Hippocampal formation (tissue), 2 donors: Measurements from ENCODE around the gene TAF3.

ENCODE experiments used
- DNase-seq, 2 donors: peaks; one replicate each; lab custom pipeline; 2025; lab: John Stamatoyannopoulos, UW

TAF3 gene

GRCh38 chr10:7932301-7933036, 114.2 kb downstream of the TAF3 start:
- DNase-seq: no peak

DNA sequence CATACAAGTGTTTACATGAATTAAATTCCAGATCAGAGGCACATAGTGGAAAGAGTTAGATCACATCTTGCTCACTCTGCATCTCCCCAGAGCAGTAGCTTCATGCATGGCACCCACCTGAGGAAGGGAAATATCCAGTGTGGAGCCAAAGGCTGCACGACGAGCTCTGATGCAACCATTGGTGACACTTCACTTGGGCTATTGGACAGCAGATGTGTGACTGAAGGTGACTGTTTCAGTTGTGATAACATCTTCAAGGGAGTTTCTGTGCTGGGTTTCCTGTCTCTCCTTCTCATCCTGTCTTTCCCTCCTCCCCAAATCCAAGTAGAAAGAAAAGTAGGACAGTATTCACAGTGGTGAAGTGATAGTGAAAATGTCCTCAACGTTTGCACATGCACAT, 115.0 kb downstream of the TAF3 start:
- no peak for DNase-seq

DNA sequence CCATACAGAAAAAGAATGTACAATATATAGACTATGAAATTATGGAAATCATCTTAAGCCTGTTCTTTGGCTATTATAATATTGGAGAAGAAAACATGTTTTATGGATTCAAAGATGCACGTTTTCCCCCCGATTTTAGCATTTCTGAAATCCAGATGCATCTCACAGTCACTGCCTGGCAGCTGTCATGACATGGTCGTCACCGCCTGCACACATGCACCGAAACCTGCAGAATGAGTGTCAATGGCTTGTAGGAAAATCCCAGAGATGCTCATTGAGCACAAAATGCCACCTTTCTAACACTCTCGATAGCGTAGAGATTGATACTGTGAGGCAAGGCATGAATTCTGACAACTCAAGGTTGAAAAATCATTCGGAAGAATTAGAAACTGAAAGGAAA, 115.5 kb downstream of the TAF3 start:
- no peak for DNase-seq

DNA sequence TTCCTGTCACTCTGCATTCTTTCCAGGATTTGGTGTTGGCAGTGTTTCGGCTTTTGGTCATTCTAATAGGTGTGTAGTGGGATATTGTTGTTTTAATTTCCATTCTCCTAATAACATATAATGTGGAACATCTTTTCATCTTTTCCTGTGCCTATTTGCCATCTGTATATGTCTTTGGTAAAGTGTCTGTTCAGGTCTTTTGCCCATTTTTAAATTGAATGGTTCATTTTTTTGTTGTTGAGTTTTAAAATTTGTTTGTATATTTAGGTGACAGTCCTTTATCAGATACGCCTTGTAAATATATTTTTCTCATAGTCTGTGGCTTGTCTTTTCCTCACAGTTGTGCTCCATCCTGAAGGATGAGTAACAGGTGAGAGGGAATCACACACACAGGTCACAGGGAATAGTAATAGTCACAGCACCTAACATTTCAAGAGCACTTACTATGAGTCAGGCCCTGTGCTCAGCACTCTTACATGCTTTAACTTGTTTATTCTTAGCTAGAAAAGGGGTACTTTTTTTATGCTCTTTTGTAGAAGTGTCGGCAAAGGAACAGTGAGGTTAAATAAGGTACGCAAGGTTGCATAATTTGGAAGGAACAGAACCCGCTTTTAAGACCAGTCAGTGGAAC, 119.1 kb downstream of the TAF3 start:
- no peak for DNase-seq

- DNase-seq: no peak
Observed at GRCh38 chr10:7941576-7941975, 123.3 kb downstream of the TAF3 start.

- no peak for DNase-seq
Observed at GRCh38 chr10:7942316-7942715, 124.0 kb downstream of the TAF3 start.

GRCh38 chr10:7942859-7943258, 124.6 kb downstream of the TAF3 start:
- DNase-seq: no peak

DNA sequence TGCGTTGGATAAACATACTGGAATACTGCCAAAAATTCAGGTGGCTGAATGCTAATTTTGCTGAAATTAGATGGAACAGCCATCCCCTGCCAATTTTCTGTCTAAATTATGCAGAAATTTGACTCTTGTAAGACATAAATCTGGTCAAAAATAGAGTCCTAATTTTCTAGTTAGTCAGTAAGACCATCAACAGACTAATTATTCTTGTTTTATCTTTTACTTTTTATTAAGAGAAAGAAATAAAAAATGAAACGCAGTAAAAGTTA, 125.8 kb downstream of the TAF3 start:
- DNase-seq: no peak

GRCh38 chr10:7944537-7944936, 126.2 kb downstream of the TAF3 start:
- DNase-seq: no peak

DNA sequence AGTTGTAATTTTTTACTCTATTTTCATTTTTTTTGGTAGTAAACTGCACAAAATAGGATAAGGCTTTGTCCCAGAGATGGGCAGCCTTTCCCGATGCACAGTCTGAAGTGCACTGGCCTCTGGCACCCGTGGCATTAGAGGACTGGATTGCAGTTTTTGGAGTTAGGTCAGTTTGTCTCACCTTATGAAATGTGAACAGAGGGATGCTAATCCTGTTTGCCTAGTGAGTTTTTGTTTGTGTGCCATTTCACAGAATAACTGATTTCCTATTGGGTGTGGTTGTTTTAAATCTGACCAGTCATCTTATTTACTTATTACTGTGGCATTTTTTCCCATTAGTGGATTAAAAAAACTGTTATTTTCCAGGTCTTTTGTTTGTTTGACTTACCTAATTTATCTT, 126.7 kb downstream of the TAF3 start:
- no peak for DNase-seq

DNA sequence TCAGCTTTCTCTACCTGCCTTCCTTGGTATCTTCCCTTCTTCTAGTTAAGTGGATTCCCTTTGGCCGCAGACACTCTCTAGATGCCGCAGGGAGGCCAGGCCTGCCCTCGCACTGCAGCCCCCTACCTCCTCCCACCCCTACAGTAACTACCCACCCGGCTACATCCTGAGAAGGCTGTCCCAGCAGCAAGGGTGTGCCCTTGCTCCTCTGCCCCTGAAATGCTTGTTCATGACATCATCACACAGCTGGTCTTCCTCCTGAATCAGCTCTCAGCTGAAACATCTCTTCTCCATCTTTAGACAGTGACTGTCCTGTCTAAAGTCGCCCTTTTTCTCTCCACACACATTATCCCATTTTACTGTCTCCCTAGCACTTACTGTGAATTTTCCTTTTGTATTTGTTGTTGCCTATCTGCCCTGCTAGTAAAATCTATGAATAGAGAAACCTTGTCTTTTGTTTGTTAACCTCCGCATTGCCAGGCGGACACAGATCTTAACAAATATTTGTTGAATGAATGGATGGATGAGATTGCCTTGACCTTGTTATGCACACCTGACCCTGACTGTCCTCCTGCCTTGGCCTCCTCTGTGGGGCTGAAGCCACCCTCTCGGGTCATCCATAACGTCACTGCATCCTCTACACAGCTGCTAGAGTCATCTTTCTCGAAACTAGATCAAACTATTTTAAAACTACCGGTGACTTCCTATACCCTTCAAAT, 127.3 kb downstream of the TAF3 start:
- DNase-seq: no peak

DNA sequence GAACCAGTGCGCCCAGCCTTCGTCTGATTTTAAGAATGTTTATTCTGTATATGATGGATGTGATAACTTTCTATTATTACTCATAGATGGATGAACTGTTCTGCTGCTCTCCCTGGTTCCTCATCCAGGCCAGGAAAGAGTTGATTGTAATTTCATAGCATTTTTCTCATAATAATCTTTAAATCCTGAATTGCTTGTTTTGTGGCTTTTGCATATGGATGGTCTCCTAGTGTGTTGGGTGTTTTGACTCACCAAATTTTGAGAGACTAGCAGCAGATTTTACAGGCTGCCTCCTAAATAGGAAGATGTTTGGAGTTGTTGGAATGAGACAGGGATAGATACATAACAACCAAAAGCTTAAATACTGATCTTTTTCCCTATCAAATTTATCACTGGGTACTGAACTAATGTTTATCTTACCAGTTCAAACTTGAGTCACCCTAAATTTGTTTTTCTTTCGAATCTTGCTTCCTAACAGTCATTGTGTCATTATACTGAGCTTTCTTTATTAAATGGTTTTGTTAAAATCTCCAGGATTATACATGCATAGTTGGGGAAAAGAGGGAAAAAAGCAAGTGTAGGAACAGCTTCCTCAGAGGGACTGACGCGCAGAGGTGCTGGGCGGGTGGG, 130.2 kb downstream of the TAF3 start:
- DNase-seq: no peak

DNA sequence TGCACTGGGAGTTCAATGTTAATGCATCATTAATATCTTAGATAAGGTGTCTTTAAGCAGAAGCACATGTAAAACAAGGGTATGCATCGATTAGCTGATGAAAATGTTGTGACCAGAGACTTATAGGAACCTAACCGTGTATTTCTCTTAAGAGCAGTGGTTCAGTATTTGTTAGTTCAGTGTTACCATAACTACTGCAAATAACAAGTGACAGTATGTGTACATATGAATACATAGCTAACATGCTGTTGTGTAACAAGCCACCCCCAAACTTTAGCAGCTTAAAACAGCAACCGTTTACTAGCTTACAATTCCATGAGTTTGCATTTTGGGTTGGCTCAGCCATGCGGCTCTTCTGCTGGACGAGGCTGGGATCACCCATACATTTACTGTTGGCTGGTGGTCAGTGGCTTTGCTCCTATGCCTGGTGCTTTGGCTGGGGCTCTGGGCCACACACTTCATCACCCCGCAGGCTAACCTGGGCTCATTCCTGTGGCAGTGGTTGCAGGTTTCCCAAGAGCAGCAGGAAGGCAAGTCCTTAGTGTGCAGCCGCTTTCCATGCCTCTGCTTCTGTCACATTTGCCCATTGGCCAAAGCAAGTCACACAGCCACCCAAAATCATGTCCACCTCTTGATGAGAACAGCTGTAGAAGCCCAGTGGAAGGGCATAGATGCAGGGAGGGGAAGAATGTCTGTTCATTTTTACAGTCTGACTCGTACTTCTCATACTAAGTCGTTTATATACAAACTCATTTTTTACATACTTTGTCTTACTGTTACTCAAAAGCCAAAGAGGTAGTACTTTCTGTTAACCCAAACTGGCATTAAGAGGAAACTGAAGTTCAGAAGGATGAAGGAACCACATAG, 132.9 kb downstream of the TAF3 start:
- no peak for DNase-seq

DNA sequence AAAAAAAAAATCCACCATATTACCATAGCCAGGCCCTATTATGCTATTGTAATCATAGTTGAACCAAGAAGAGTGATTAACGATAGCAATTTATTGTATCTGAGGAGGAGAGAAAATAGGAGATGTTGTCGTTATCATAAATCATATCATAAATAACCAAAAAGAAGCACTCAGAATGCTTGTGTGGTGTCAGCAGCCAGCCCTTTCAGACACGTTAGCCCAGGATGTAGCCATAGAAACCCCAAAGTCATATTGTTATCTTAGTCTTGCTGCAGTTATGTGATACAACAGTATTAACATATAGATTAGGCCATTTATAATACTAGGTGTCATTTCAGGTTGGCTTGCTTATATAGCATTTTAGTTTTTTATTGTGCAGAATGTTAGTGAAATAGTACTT, 134.0 kb downstream of the TAF3 start:
- no peak for DNase-seq

- DNase-seq: no peak
Observed at GRCh38 chr10:7953447-7953846, 135.1 kb downstream of the TAF3 start.

GRCh38 chr10:7955446-7955845, 137.1 kb downstream of the TAF3 start:
- no peak for DNase-seq

- no peak for DNase-seq
Observed at GRCh38 chr10:7956508-7956907, 138.2 kb downstream of the TAF3 start.

- DNase-seq: no peak
Observed at GRCh38 chr10:7957591-7957990, 139.3 kb downstream of the TAF3 start.

DNA sequence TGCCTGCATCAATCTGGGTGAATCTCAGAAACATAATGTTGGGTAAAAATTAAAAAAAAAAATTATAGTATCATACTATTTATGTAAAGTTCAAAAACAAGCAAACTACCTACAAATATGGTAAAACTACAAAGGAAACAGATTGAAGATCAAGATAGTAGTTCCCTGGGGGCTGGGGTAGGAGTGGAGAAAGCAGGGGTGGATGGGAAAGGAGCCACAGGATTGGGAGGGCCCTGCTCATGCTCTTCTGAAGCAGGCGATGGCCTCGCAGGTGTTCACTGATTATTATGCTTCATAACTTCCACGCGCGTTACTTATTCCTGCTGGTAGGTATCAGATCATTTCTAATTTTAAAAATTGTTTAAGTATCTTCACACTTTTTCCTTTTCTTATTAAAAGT, 140.1 kb downstream of the TAF3 start:
- DNase-seq: no peak

- DNase-seq: no peak
Observed at GRCh38 chr10:7960108-7960507, 141.8 kb downstream of the TAF3 start.

- DNase-seq: no peak
Observed at GRCh38 chr10:7962592-7962991, 144.3 kb downstream of the TAF3 start.

DNA sequence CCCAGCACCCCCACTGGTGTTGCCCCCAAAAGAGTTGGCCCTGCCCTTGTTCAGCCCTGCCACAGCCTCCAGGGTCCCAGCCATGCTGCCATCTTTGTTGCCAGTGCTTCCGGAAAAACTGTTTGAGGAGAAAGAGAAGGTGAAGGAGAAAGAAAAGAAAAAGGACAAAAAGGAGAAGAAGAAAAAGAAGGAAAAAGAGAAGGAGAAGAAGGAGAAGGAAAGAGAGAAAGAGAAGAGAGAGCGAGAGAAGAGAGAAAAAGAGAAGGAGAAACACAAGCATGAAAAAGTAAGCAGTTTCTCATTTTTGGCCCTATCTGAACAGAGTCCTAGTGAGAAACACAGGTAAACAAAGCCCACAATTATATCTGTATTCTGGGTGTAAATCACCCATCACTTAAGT, 147.2 kb downstream of the TAF3 start:
- no peak for DNase-seq
